CD4-positive, CD25-positive, alpha-beta regulatory T cell (primary cell): ENCODE data around the gene MIPEP. TPM values are rescaled to one million over a fixed set of nuclear protein-coding genes. Genes with fewer than 3 reads are reported as not detected.
"Not testable (repeated sequence)": the region's sequence is repeated elsewhere in the genome, so short reads cannot be mapped to it uniquely, and the experiment has no call there.

Experiments used
- ATAC-seq, 2 donors: fragments of 150-1000 bp; cut with Tn5 transposase; one replicate each; pipeline ENCODE4 v1.10.0; 2021; ENCODE audit warnings: low read depth in 2 of 2, moderate number of reproducible peaks in 2 of 2, moderate library complexity in 1 of 2
- DNase-seq, 3 donors: peaks; one replicate each; pipeline versions ENCODE4 v3.0.0 to v3.0.0-alpha.2; 2012 to 2022; ENCODE audit warnings: mixed read lengths in 1 of 3
- H3K27ac ChIP-seq: one replicate; pipeline ENCODE4 v1.7.0; 2013; ENCODE audit warnings: mild to moderate bottlenecking, low read length; ENCODE audit not compliant: insufficient read depth, poor library complexity, severe bottlenecking
- H3K27me3 ChIP-seq: one replicate; pipeline ENCODE4 v1.7.0; 2013; ENCODE audit warnings: low read length; ENCODE audit not compliant: control insufficient read depth, insufficient read depth
- H3K36me3 ChIP-seq: one replicate; pipeline ENCODE4 v1.7.0; 2013; ENCODE audit warnings: mild to moderate bottlenecking, low read length, moderate library complexity; ENCODE audit not compliant: control insufficient read depth, insufficient read depth
- H3K4me1 ChIP-seq: 2 replicates; pipeline ENCODE4 v1.7.0; 2013; ENCODE audit warnings: mild to moderate bottlenecking, low read length; ENCODE audit not compliant: insufficient read depth, control insufficient read depth, poor library complexity, severe bottlenecking
- H3K4me3 ChIP-seq: one replicate; pipeline ENCODE4 v1.7.0; 2013; ENCODE audit warnings: low read depth, mild to moderate bottlenecking, low read length, moderate library complexity
- H3K9me3 ChIP-seq, 2 experiments: 1 replicate in 1 of 2; 2 replicates in 1 of 2; pipeline ENCODE4 v1.7.0; 2013; ENCODE audit warnings: low read length in 2 of 2, mild to moderate bottlenecking in 1 of 2, moderate library complexity in 1 of 2; ENCODE audit not compliant: control insufficient read depth in 2 of 2
- H3K27ac Mint-ChIP-seq, 3 donors: one replicate each; pipeline ENCODE4 v1.8.0; 2020 to 2022; ENCODE audit warnings: mild to moderate bottlenecking in 3 of 3, mixed read lengths in 3 of 3, moderate library complexity in 2 of 3
- H3K27me3 Mint-ChIP-seq: one replicate; pipeline ENCODE4 v1.8.0; 2022; ENCODE audit warnings: mild to moderate bottlenecking, mixed read lengths
- H3K36me3 Mint-ChIP-seq: one replicate; pipeline ENCODE4 v1.8.0; 2020; ENCODE audit warnings: mixed read lengths
- H3K4me1 Mint-ChIP-seq, 4 donors: one replicate each; pipeline ENCODE4 v1.8.0; 2020 to 2022; ENCODE audit warnings: mixed read lengths in 4 of 4, mild to moderate bottlenecking in 1 of 4
- H3K4me3 Mint-ChIP-seq, 4 donors: one replicate each; pipeline ENCODE4 v1.8.0; 2020 to 2022; ENCODE audit warnings: mild to moderate bottlenecking in 4 of 4, mixed read lengths in 4 of 4, moderate library complexity in 3 of 4
- H3K9me3 Mint-ChIP-seq, 7 donors: one replicate each; pipeline ENCODE4 v1.8.0; 2020 to 2022; ENCODE audit warnings: mixed read lengths in 7 of 7, mild to moderate bottlenecking in 3 of 7, moderate library complexity in 2 of 7
- polyA plus RNA-seq, 4 donors: library from polyadenylated mRNA; unstranded; fragments of 300-500 nt; fragmentation: Illumina TruSeq; gene quantifications; one replicate each; pipeline ENCODE4 v1.2.3, GENCODE V29; 2021
- total RNA-seq: library from RNA; stranded (reverse); gene quantifications from one replicate; pipeline ENCODE4 v1.2.3, GENCODE V29; 2022

The MIPEP gene
- total and polyA plus RNA-seq, 5 donors from 2014 or later: 4.9 to 22.0 (median 19.3) TPM

DNA sequence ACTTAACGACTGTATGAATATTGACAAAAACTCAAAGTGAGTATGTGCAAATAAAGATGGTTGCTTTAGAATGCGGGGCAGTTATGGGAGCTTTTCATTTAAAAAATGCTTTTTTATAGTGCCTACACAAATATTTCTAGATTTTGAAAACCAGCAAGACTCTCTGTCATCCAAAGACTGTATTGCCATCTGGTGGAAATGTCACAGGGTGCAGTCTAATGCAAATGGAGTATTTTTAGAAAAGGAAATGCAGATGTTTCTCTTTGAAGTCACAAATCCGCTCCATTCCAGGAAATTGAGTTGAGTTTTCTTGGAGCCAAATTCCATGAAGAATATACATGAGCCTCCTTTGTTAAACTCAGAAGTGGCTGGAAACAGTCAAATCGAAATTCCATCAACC lies 10.4 kb upstream of the MIPEP start:
- H3K4me3 Mint-ChIP-seq: no peak overlapping the region
- H3K27ac ChIP-seq: no peak overlapping the region
- H3K27me3 Mint-ChIP-seq: peaks cover 51% of the 10 kb centered on the region
- H3K36me3 ChIP-seq: no peaks in the 10 kb centered on the region
- H3K4me1 Mint-ChIP-seq: peaks cover 0 to 12% (median 4%) of the 10 kb centered on the region in 4 donors
- H3K36me3 Mint-ChIP-seq: no peaks in the 10 kb centered on the region
- no peaks in the 10 kb centered on the region for H3K9me3 ChIP-seq
- H3K9me3 Mint-ChIP-seq: peaks cover 0 to 4% (median 0%) of the 10 kb centered on the region in 7 donors
- H3K4me1 ChIP-seq: peaks cover 9% of the 10 kb centered on the region
- no peak overlapping the region for H3K27ac Mint-ChIP-seq
- H3K4me3 ChIP-seq: no peak overlapping the region
- H3K27me3 ChIP-seq: peaks cover 24% of the 10 kb centered on the region
- DNase-seq: peak in 2 of 3 donors; percentile 32 to 50
- peak; percentile 76 to 77 for ATAC-seq

DNA sequence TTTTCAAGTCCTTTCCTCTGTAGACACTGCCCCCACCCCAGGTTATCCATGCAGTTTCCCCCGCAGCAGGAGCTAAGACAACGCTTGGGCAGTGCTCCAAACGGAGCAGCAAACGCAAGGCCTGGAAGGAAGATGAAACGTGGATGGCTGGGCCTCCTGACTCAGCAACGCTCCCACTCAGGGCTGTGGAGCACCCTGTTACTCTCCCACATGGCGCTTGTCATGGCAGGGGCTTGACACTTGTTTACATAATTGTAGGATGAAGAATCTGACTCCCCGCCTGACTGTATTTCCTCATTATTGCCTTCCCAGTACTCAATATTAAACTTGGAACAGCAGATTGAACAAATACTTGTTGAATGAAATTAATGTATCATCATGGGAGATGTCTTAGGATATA lies 8.9 kb upstream of the MIPEP start:
- Mint-ChIP-seq H3K27me3 (peaks cover 40% of the 10 kb centered on the region), H3K27ac (no peak overlapping the region), H3K4me3 (no peak overlapping the region), H3K4me1 (peaks cover 0 to 12% (median 4%) of the 10 kb centered on the region in 4 donors), H3K9me3 (peaks cover 0 to 2% (median 0%) of the 10 kb centered on the region in 7 donors), H3K36me3 (no peaks in the 10 kb centered on the region)
- Histone ChIP-seq H3K9me3 (no peaks in the 10 kb centered on the region), H3K27ac (no peak overlapping the region), H3K4me1 (peaks cover 4% of the 10 kb centered on the region), H3K27me3 (peaks cover 21% of the 10 kb centered on the region), H3K4me3 (no peak overlapping the region), H3K36me3 (no peaks in the 10 kb centered on the region)
- ATAC-seq (no peak), DNase-seq (no peak)

DNA sequence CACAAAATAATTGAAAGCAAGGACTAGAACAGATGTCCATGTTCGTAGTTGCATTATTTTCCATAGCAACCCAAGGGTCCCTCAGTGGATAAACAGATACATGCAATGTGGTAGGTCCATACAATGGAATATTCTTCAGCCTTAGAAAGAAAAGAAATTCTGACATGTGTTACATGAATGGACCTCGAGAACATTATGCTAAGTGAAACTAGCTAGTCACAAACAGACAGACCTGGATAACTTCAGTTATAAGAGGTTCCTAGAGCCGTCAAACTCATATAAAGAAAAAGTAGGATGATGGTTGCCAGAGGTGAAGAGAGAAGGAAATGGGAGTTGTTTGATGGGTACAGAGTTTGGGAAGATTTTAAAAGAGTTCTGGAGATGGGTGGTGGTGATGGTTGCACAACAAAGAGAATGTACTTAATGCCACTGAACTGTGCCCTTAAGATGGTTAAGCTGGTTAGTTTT lies 8.3 kb upstream of the MIPEP start, which contains the start of gene C1QTNF9B:
Gene C1QTNF9B (minus strand): TSS at position 51 of the 468 bp plus-strand sequence.
- not testable (repeated sequence) for DNase-seq, H3K4me1 ChIP-seq, H3K4me3 ChIP-seq, H3K9me3 ChIP-seq, H3K9me3 Mint-ChIP-seq, H3K4me1 Mint-ChIP-seq, H3K36me3 Mint-ChIP-seq, ATAC-seq, H3K36me3 ChIP-seq, H3K4me3 Mint-ChIP-seq, H3K27ac Mint-ChIP-seq, H3K27ac ChIP-seq
- H3K27me3 Mint-ChIP-seq: peaks cover 34% of the 10 kb centered on the region
- peaks cover 15% of the 10 kb centered on the region for H3K27me3 ChIP-seq

DNA sequence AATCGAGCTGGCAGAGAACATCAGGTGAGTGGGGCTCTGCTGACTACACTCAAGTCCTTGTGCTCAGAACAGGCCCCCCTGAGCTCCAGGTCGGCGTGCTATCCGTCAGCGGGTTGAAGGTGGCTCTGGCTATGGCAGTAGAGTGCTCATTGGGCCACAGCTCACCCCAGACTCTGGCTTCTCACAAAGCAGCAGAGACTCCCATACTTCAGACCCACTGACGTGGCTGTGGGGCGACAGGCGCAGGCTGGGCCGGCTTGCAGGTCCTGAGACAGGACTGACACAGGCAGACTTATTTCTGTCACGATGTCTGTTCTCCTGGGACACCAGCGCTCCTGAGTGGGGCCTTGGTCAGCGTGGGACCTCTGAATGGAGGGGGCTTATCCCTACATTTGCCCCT lies 5.5 kb upstream of the MIPEP start:
- not testable (repeated sequence) for H3K27ac ChIP-seq, H3K27ac Mint-ChIP-seq, DNase-seq, H3K4me3 Mint-ChIP-seq, H3K9me3 Mint-ChIP-seq, H3K27me3 ChIP-seq, H3K36me3 ChIP-seq, H3K9me3 ChIP-seq, H3K4me1 ChIP-seq, H3K4me1 Mint-ChIP-seq, ATAC-seq, H3K4me3 ChIP-seq, H3K36me3 Mint-ChIP-seq
- H3K27me3 Mint-ChIP-seq: peaks cover 12% of the 10 kb centered on the region

DNA sequence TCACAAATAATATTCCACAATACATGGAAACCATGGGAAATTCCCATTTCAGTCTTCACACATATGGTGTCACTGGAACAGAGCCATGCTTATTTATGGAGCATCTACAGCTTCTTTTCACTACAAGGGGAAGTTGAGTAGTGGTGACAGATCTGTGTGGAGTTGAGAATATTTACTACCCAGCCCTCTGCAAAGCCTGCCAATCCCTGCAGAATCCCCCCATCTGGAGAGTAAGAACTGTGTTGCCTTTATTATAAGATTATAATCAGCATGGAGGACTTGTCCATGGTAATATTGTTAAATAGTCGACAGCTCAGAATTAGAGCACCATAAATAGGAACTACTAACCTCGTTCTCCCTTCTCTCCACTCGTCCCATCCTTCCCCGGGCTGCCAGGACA lies 4.6 kb upstream of the MIPEP start:
- not testable (repeated sequence) for H3K27ac Mint-ChIP-seq, H3K36me3 ChIP-seq, H3K4me1 ChIP-seq, DNase-seq, H3K9me3 ChIP-seq, H3K27me3 Mint-ChIP-seq, H3K4me3 ChIP-seq, ATAC-seq, H3K9me3 Mint-ChIP-seq, H3K4me3 Mint-ChIP-seq, H3K27ac ChIP-seq, H3K36me3 Mint-ChIP-seq, H3K27me3 ChIP-seq
- peaks cover 4 to 15% (median 7%) of the 10 kb centered on the region in 4 donors for H3K4me1 Mint-ChIP-seq

DNA sequence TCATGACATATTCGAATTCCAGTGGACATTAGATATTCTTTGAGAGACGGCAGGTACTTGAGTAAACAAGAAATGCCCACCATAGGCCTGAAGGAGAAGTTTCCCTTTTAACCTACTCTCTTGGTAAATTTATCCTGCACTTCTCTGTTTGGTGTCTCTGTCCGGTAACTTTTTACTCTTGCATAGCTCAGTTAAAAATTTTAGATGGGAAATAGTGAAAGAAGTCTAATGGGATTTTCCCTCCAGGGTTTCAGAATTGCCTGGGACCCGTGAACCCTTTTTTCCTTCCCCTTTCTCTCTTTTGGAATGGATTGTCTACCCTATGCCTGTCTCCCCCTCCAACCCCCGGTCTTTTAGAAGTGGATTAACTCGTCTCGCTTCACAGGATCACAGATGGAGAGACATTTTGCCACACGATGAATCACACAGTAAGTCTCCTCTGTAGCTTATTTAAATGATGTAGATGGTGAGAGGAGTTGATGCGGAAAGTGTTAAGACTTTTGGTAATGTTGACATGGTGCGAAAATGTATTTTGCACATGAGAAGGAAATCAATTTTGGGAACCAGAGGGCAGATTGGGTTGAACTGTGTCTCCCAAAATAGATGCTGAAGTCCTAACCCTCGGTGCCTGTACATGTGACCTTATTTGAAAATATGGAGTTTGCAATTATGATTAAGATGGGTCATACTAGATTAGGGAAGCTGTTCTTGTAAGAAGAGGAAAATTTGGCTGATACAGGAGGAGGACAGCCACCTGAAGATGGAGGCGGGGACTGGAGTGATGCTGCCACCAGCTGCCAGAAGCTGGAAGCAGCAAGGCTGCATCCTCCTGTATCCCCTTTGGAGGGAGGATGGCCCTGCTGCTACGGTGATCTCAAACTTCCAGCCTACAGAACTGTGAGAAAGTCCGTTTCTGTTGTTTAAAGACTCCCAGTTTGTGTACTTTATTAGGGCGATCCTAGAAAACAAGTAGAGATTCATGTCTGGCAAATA lies 711 bp upstream of the MIPEP start:
- Mint-ChIP-seq H3K36me3 (peaks cover 3% of the 10 kb centered on the region), H3K27ac (peak overlapping the region; percentile 52 to 79 (median 77)), H3K27me3 (no peaks in the 10 kb centered on the region), H3K4me3 (peak overlapping the region; percentile 92 to 94 (median 93)), H3K9me3 (no peaks in the 10 kb centered on the region), H3K4me1 (peaks cover 18 to 33% (median 21%) of the 10 kb centered on the region in 4 donors)
- H3K4me3 ChIP-seq: peak overlapping the region; percentile 69
- DNase-seq (peak in 2 of 3 donors; percentile 4 to 10), ATAC-seq (no peak)
- H3K36me3 ChIP-seq: peaks cover 2% of the 10 kb centered on the region
- H3K27me3 ChIP-seq: no peaks in the 10 kb centered on the region
- no peak overlapping the region for H3K27ac ChIP-seq
- no peaks in the 10 kb centered on the region for H3K9me3 ChIP-seq
- peaks cover 7% of the 10 kb centered on the region for H3K4me1 ChIP-seq

DNA sequence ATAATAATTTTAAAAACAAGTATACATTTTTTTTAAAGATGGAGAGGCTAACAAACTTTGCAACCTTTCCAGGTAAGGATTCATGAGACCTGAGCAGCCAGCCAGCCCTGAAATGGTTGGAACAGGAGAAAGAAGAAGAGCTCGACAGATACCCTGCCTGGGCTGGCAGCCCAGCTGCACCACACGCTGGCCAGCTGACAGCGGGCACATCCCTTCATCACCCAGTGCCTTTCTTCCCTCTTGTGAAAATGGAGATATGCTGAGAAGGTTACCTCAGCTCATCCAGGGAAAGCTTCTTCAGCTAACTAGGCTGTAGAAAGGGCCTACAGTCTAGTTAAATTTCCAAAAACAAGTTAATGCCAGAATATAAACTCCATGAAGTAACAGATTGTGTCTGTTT lies 4.8 kb downstream of the MIPEP start:
- DNase-seq, H3K9me3 Mint-ChIP-seq, H3K4me1 ChIP-seq, H3K27ac Mint-ChIP-seq, H3K27ac ChIP-seq, H3K4me3 ChIP-seq, ATAC-seq, H3K27me3 ChIP-seq, H3K4me3 Mint-ChIP-seq, H3K27me3 Mint-ChIP-seq, H3K9me3 ChIP-seq: not testable (repeated sequence)
- Mint-ChIP-seq H3K36me3 (peaks cover 22% of the 10 kb centered on the region), H3K4me1 (peaks cover 16 to 21% (median 16%) of the 10 kb centered on the region in 4 donors)
- H3K36me3 ChIP-seq: peaks cover 12% of the 10 kb centered on the region
